Measurements from ENCODE around the gene ARHGAP6.
A peak's percentile ranks its signal among the peaks of the same experiment; 100 is the strongest.

The ARHGAP6 gene

GRCh38 chrX:11205796-11206195, 459.9 kb downstream of the ARHGAP6 start:
- no peak for DNase-seq

- DNase-seq, result no peak
These were observed 468.0 kb downstream of the ARHGAP6 start for GRCh38 chrX:11197671-11198070.

GRCh38 chrX:11196476-11196875, 469.2 kb downstream of the ARHGAP6 start:
- no peak for DNase-seq

GRCh38 chrX:11193035-11193469, 472.7 kb downstream of the ARHGAP6 start:
- peak in 1 of 2 experiments; percentile 43 for DNase-seq

GRCh38 chrX:11190745-11191510, 474.8 kb downstream of the ARHGAP6 start:
- peak; percentile 84 to 93 for DNase-seq

GRCh38 chrX:11189097-11189496, 476.6 kb downstream of the ARHGAP6 start:
- no peak for DNase-seq

- DNase-seq, result no peak
These were observed 477.1 kb downstream of the ARHGAP6 start for GRCh38 chrX:11188664-11189063.

GRCh38 chrX:11187001-11187400, 478.7 kb downstream of the ARHGAP6 start:
- DNase-seq, result no peak

- DNase-seq, result no peak
These were observed 479.9 kb downstream of the ARHGAP6 start for GRCh38 chrX:11185861-11186260.

- peak; percentile 29 to 54 for DNase-seq
These were observed 485.1 kb downstream of the ARHGAP6 start for GRCh38 chrX:11180571-11180970.

- DNase-seq, result no peak
These were observed 493.3 kb downstream of the ARHGAP6 start for GRCh38 chrX:11172415-11172814.

GRCh38 chrX:11171956-11172355, 493.8 kb downstream of the ARHGAP6 start:
- no peak for DNase-seq

GRCh38 chrX:11164433-11164832, 501.3 kb downstream of the ARHGAP6 start:
- DNase-seq, result no peak

GRCh38 chrX:11159149-11159548, 506.6 kb downstream of the ARHGAP6 start:
- DNase-seq, result no peak

- peak; percentile 24 to 73 for DNase-seq
These were observed 513.7 kb downstream of the ARHGAP6 start for GRCh38 chrX:11151799-11152559.

- DNase-seq, result no peak
These were observed 517.3 kb downstream of the ARHGAP6 start for GRCh38 chrX:11148401-11148800.

GRCh38 chrX:11146411-11146810, 519.3 kb downstream of the ARHGAP6 start:
- no peak for DNase-seq

GRCh38 chrX:11143931-11144678, 521.6 kb downstream of the ARHGAP6 start:
- peak; percentile 86 for DNase-seq

- no peak for DNase-seq
These were observed 527.0 kb downstream of the ARHGAP6 start for GRCh38 chrX:11138498-11139390.

- peak in 1 of 2 experiments; percentile 28 for DNase-seq
These were observed 528.1 kb downstream of the ARHGAP6 start for GRCh38 chrX:11137543-11138139.

- DNase-seq, result no peak
These were observed 530.0 kb downstream of the ARHGAP6 start for GRCh38 chrX:11135564-11136185.

All from NCI-H2081 (cell line).